Ovary (tissue), 9 donors: Measurements from ENCODE around the gene NCOA1. TPM values are rescaled to one million over a fixed set of nuclear protein-coding genes. Genes with fewer than 3 reads are reported as not detected.

Source experiments
- DNase-seq, 5 donors: peaks; one replicate each; pipeline ENCODE4 v3.0.0-alpha.2; 2019 to 2020
- H3K27ac ChIP-seq, 2 donors: fragments of 200-600 bp; one replicate each; pipeline versions ENCODE4 v1.5.1 to v1.8.0; 2019 to 2022
- H3K27me3 ChIP-seq: fragments of 200-600 bp; one replicate; pipeline ENCODE4 v1.8.0; 2022
- H3K36me3 ChIP-seq: fragments of 200-600 bp; sonication (generic); one replicate; pipeline ENCODE4 v1.5.1; 2019
- H3K4me1 ChIP-seq: one replicate; pipeline ENCODE4 v1.8.1; 2013; ENCODE audit warnings: mild to moderate bottlenecking, moderate library complexity; ENCODE audit not compliant: insufficient read depth
- H3K4me3 ChIP-seq: fragments of 200-600 bp; sonication (generic); one replicate; pipeline ENCODE4 v1.5.1; 2017
- H3K9me3 ChIP-seq, 2 donors: fragments of 200-600 bp in 1 of 2; sonication (generic) in 1 of 2; one replicate each; pipeline versions ENCODE4 v1.5.1 to v1.8.1; 2013 to 2019; ENCODE audit warnings: mild to moderate bottlenecking in 1 of 2, moderate library complexity in 1 of 2
- CTCF ChIP-seq, 3 donors: fragments of 450-650 bp in 2 of 3; fragments of 200-600 bp in 1 of 3; IDR thresholded peaks; one replicate each; pipeline versions ENCODE4 v1.5.1 to v1.8.0; 2016 to 2022; ENCODE audit warnings: antibody characterized with exemption in 3 of 3, mild to moderate bottlenecking in 1 of 3
- EP300 ChIP-seq: sonication (generic); formaldehyde crosslinking; IDR thresholded peaks from one replicate; pipeline ENCODE4 v1.6.1; 2017; ENCODE audit warnings: antibody characterized with exemption
- POLR2A ChIP-seq: fragments of 450-650 bp; IDR thresholded peaks from one replicate; pipeline ENCODE4 v1.6.1; 2017; ENCODE audit warnings: antibody characterized with exemption, mild to moderate bottlenecking, moderate library complexity
- WGBS, 3 donors: extraction: QIAGEN DNeasy Blood & Tissue Kit in 1 of 3; methylation state at CpG; one replicate each; pipeline versions ENCODE4 v1.1.5 to v1.1.7; 2013 to 2017; 5-methylcytosine and 5-hydroxymethylcytosine counted together
- intact Hi-C, 4 donors: fragments of 100-400 bp; cut with DNase I; formaldehyde crosslinking; loops; one replicate each; pipeline versions ENCODE4 v1.11.0 to v1.15.1; 2022 to 2023
- polyA plus RNA-seq, 2 donors: library from polyadenylated mRNA; stranded (reverse); fragments of 200-250 nt in 1 of 2; fragments of 350-450 nt in 1 of 2; fragmentation: Illumina TruSeq in 1 of 2; extraction: RNeasy Lipid Tissue Mini Kit (QIAGEN cat#74804) in 1 of 2; gene quantifications; one replicate each; pipeline ENCODE4 v1.2.3, GENCODE V29; 2013 to 2014
- total RNA-seq, 7 donors: library from RNA; depleted of rRNA in 2 of 7; stranded (reverse); fragments of >200 nt in 2 of 7; fragmentation: NEBNext Ultra II Directional in 3 of 7; extraction: Animal tissue kit (Norgen Biotek cat#: 25700) in 3 of 7; gene quantifications; one replicate each; pipeline versions ENCODE4 v1.1.0 to v1.2.4, GENCODE V29; 2016 to 2023
- donor health status: DM: no; HTN: no; CAD: no; lungs with moderate emphysema.
- donor health status: DM: no; HTN: no; CAD: no.
- donor health status: Bipolar disorder and iron deficiency.
- donor health status: DM: yes; HTN: yes; CAD: no.
- donor health status: DM: no; HTN: no; CAD: no.
- donor health status: DM: yes; HTN: yes; CAD: no.

NCOA1 gene
- total and polyA plus RNA-seq, 9 donors: 20.2 to 69.0 (median 57.3) TPM

- 66 to 71% (median 68%) methylated on average over 5 of the region's 5 CpGs for WGBS, 3 donors
- no peak overlapping the region for H3K4me3 ChIP-seq
- H3K27me3 ChIP-seq: no peaks in the 10 kb centered on the region
- TF ChIP-seq EP300 (no peak), POLR2A (no peak), CTCF (IDR thresholded peaks at IDR 0.05) (no peak)
- no peaks in the 10 kb centered on the region for H3K36me3 ChIP-seq
- H3K4me1 ChIP-seq: peaks cover 7% of the 10 kb centered on the region
- no peaks in the 10 kb centered on the region for H3K9me3 ChIP-seq
- H3K27ac ChIP-seq: no peak overlapping the region
- DNase-seq: no peak
- intact Hi-C loops: no loop called here
These were observed 26.2 kb downstream of the NCOA1 start for GRCh38 chr2:24517247-24517646.

- 74 to 84% (median 76%) methylated on average over 1 of the region's 1 CpG for WGBS, 3 donors
- peaks cover 2% of the 10 kb centered on the region for H3K4me1 ChIP-seq
- no peak overlapping the region for H3K27ac ChIP-seq
- intact Hi-C loops: no loop called here
- no peak for DNase-seq
- no peak for TF ChIP-seq EP300
- TF ChIP-seq CTCF (IDR thresholded peaks at IDR 0.05): no peak
- TF ChIP-seq POLR2A: no peak
- no peak overlapping the region for H3K4me3 ChIP-seq
- no peaks in the 10 kb centered on the region for H3K36me3 ChIP-seq
- H3K27me3 ChIP-seq: no peaks in the 10 kb centered on the region
- H3K9me3 ChIP-seq: no peaks in the 10 kb centered on the region
These were observed 29.1 kb downstream of the NCOA1 start for GRCh38 chr2:24520175-24520574.

GRCh38 chr2:24521162-24521857, 30.3 kb downstream of the NCOA1 start:
- Histone ChIP-seq H3K4me3 (no peak overlapping the region), H3K36me3 (no peaks in the 10 kb centered on the region), H3K27me3 (no peaks in the 10 kb centered on the region), H3K27ac (no peak overlapping the region), H3K4me1 (peaks cover 2% of the 10 kb centered on the region), H3K9me3 (no peaks in the 10 kb centered on the region)
- no peak for TF ChIP-seq POLR2A
- no peak for TF ChIP-seq EP300
- TF ChIP-seq CTCF (IDR thresholded peaks at IDR 0.05): no peak
- no peak for DNase-seq
- intact Hi-C loops: no loop called here
- 93 to 97% (median 95%) methylated on average over 1 of the region's 1 CpG for WGBS, 3 donors

GRCh38 chr2:24521975-24522639, 31.1 kb downstream of the NCOA1 start:
- DNase-seq: no peak
- H3K27ac ChIP-seq: no peak overlapping the region
- WGBS, 3 donors: 97 to 99% (median 98%) methylated on average over 3 of the region's 3 CpGs
- intact Hi-C loops: no loop called here
- peaks cover 2% of the 10 kb centered on the region for H3K4me1 ChIP-seq
- no peaks in the 10 kb centered on the region for H3K27me3 ChIP-seq
- no peak overlapping the region for H3K4me3 ChIP-seq
- TF ChIP-seq CTCF (IDR thresholded peaks at IDR 0.05): no peak
- TF ChIP-seq EP300: no peak
- TF ChIP-seq POLR2A: no peak
- no peaks in the 10 kb centered on the region for H3K9me3 ChIP-seq
- H3K36me3 ChIP-seq: no peaks in the 10 kb centered on the region
